Thymus (tissue), 14 donors: ENCODE data around the gene ASH1L. TPM values are rescaled to one million over a fixed set of nuclear protein-coding genes. Genes with fewer than 3 reads are reported as not detected.
"Not testable (repeated sequence)": the region's sequence is repeated elsewhere in the genome, so short reads cannot be mapped to it uniquely, and the experiment has no call there.

Experiments used
- DNase-seq, 9 donors: peaks; one replicate each; pipeline ENCODE4 v3.0.0-alpha.2; 2013; ENCODE audit warnings: low spot score in 9 of 9, low read depth in 6 of 9, missing footprints in 1 of 9
- H3K27ac ChIP-seq, 2 donors: one replicate each; pipeline ENCODE4 v1.5.1; 2013; ENCODE audit warnings: control low read depth in 1 of 2, low read depth in 1 of 2, low read length in 1 of 2, mild to moderate bottlenecking in 1 of 2, moderate library complexity in 1 of 2
- H3K27me3 ChIP-seq, 2 donors: one replicate each; pipeline ENCODE4 v1.5.1; 2013; ENCODE audit warnings: low read length in 1 of 2; ENCODE audit not compliant: control insufficient read depth in 2 of 2, insufficient read depth in 1 of 2
- H3K36me3 ChIP-seq, 2 donors: one replicate each; pipeline ENCODE4 v1.5.1; 2013; ENCODE audit warnings: low read length in 1 of 2, mild to moderate bottlenecking in 1 of 2, moderate library complexity in 1 of 2; ENCODE audit not compliant: control insufficient read depth in 2 of 2, insufficient read depth in 2 of 2
- H3K4me1 ChIP-seq, 2 donors: one replicate each; pipeline ENCODE4 v1.5.1; 2013; ENCODE audit warnings: low read length in 2 of 2; ENCODE audit not compliant: control insufficient read depth in 2 of 2, insufficient read depth in 2 of 2
- H3K4me3 ChIP-seq, 2 donors: one replicate each; pipeline ENCODE4 v1.5.1; 2013; ENCODE audit warnings: low read length in 2 of 2, control low read depth in 1 of 2, mild to moderate bottlenecking in 1 of 2
- H3K9me3 ChIP-seq, 2 donors: one replicate each; pipeline ENCODE4 v1.5.1; 2013; ENCODE audit warnings: low read length in 1 of 2, mild to moderate bottlenecking in 1 of 2; ENCODE audit not compliant: control insufficient read depth in 2 of 2, insufficient read depth in 1 of 2
- WGBS: extraction: QIAGEN DNeasy Blood & Tissue Kit; methylation state at CpG from one replicate; pipeline ENCODE4 v1.1.7; 2013; 5-methylcytosine and 5-hydroxymethylcytosine counted together
- long read RNA-seq, 10 donors: transcript quantifications; one replicate each; lab custom pipeline, GENCODE V29; 2026
- polyA plus RNA-seq: library from polyadenylated mRNA; stranded (reverse); fragments of 200-250 nt; gene quantifications from one replicate; pipeline ENCODE4 v1.2.3, GENCODE V29; 2013
- total RNA-seq: library from RNA; stranded (reverse); fragments of 120-200 nt; gene quantifications from one replicate; pipeline ENCODE4 v1.2.4, GENCODE V29; 2013
- donor health status: healthy.

Gene ASH1L
- total RNA-seq (20.7 TPM), polyA plus RNA-seq (6.3 TPM)
- long read RNA-seq, donor 1, result 0 reads
- long read RNA-seq, donor 2, partial matches to known transcripts, result 28 of 30 reads
- long read RNA-seq, donor 2, other reads (novel, unspliced or antisense), result 0 of 30 reads
- long read RNA-seq, donor 3, partial matches to known transcripts, result 18 of 18 reads
- long read RNA-seq, donor 3, other reads (novel, unspliced or antisense), result 0 of 18 reads
- long read RNA-seq, donor 4, result 0 reads
- long read RNA-seq, donor 5, partial matches to known transcripts, result 6 of 6 reads
- long read RNA-seq, donor 5, other reads (novel, unspliced or antisense), result 0 of 6 reads
- long read RNA-seq, donor 6, partial matches to known transcripts, result 7 of 7 reads
- long read RNA-seq, donor 6, other reads (novel, unspliced or antisense), result 0 of 7 reads
- long read RNA-seq, donor 7, partial matches to known transcripts, result 5 of 5 reads
- long read RNA-seq, donor 7, other reads (novel, unspliced or antisense), result 0 of 5 reads
- long read RNA-seq, donor 8, result 0 reads
- long read RNA-seq, donor 9, result 0 reads
- long read RNA-seq, donor 10, result 0 reads

- Histone ChIP-seq H3K27me3 (no peaks in the 10 kb centered on the region), H3K9me3 (no peaks in the 10 kb centered on the region), H3K4me3 (peak within 1 kb of the TSS; percentile 74 to 75), H3K4me1 (peaks cover 6 to 17% of the 10 kb centered on the region in 2 donors), H3K36me3 (peaks cover 5 to 16% of the 10 kb centered on the region in 2 donors), H3K27ac (peak within 1 kb of the TSS; percentile 96)
- under 1% methylated on average over 87 of the region's 87 CpGs for WGBS
- peak; percentile 77 to 97 (median 92) for DNase-seq
Measured at GRCh38 chr1:155562581-155563376, at the start of gene ASH1L. Gene ASH1L, minus strand, starts transcription at chr1:155562803. Its CDS starts 41,284 bp downstream, at chr1:155521519.

- peak overlapping the region; percentile 55 to 56 for H3K4me3 ChIP-seq
- H3K9me3 ChIP-seq, H3K27ac ChIP-seq, DNase-seq, H3K27me3 ChIP-seq, H3K4me1 ChIP-seq: not testable (repeated sequence)
- H3K36me3 ChIP-seq, result peaks cover 8 to 11% of the 10 kb centered on the region in 2 donors
- 1% methylated on average over 5 of the region's 33 CpGs for WGBS
Measured at GRCh38 chr1:155610257-155610647, 47.6 kb upstream of the ASH1L start.

GRCh38 chr1:155609515-155610256 is 47.1 kb upstream of the ASH1L start, which contains the start of gene MSTO1:
Gene MSTO1, plus strand, starts transcription at chr1:155610218. Its CDS starts 31 bp downstream, at chr1:155610249.
- Histone ChIP-seq H3K9me3 (no peaks in the 10 kb centered on the region), H3K4me1 (peaks cover 0 to 4% of the 10 kb centered on the region in 2 donors), H3K27ac (peak within 1 kb of the TSS; percentile 2 to 15), H3K27me3 (no peaks in the 10 kb centered on the region), H3K36me3 (peaks cover 8 to 11% of the 10 kb centered on the region in 2 donors), H3K4me3 (peak within 1 kb of the TSS; percentile 55 to 56)
- 8% methylated on average over 45 of the region's 47 CpGs for WGBS
- DNase-seq, result peak; percentile 74 to 95 (median 86)

GRCh38 chr1:155608888-155609225 is 46.3 kb upstream of the ASH1L start:
- H3K9me3 ChIP-seq, result no peaks in the 10 kb centered on the region
- DNase-seq, result no peak
- 96% methylated on average over 9 of the region's 9 CpGs for WGBS
- no peak overlapping the region for H3K27ac ChIP-seq
- no peak overlapping the region for H3K4me3 ChIP-seq
- H3K4me1 ChIP-seq, result peaks cover 0 to 4% of the 10 kb centered on the region in 2 donors
- H3K36me3 ChIP-seq, result peaks cover 8 to 11% of the 10 kb centered on the region in 2 donors
- H3K27me3 ChIP-seq, result no peaks in the 10 kb centered on the region

GRCh38 chr1:155607708-155608107 is 45.1 kb upstream of the ASH1L start:
- Histone ChIP-seq H3K27ac (no peak overlapping the region), H3K4me1 (peaks cover 0 to 4% of the 10 kb centered on the region in 2 donors), H3K36me3 (peaks cover 4 to 8% of the 10 kb centered on the region in 2 donors), H3K27me3 (no peaks in the 10 kb centered on the region), H3K4me3 (no peak overlapping the region), H3K9me3 (no peaks in the 10 kb centered on the region)
- no peak for DNase-seq
- 93% methylated on average over 7 of the region's 7 CpGs for WGBS

GRCh38 chr1:155599828-155600572 is 37.4 kb upstream of the ASH1L start:
- H3K4me1 ChIP-seq, H3K9me3 ChIP-seq, H3K36me3 ChIP-seq, H3K27ac ChIP-seq, H3K4me3 ChIP-seq, H3K27me3 ChIP-seq, DNase-seq: not testable (repeated sequence)
- 62% methylated on average over 12 of the region's 12 CpGs for WGBS

GRCh38 chr1:155598842-155599331 is 36.3 kb upstream of the ASH1L start:
- Histone ChIP-seq H3K9me3 (no peaks in the 10 kb centered on the region), H3K27me3 (no peaks in the 10 kb centered on the region), H3K4me1 (peaks cover 2 to 7% of the 10 kb centered on the region in 2 donors), H3K36me3 (no peaks in the 10 kb centered on the region), H3K27ac (peak overlapping the region in 1 of 2 donors; percentile 51), H3K4me3 (peak overlapping the region in 1 of 2 donors; percentile 18)
- peak in 5 of 9 donors; percentile 3 to 49 (median 12) for DNase-seq
- WGBS, result 31% methylated on average over 12 of the region's 12 CpGs

- Histone ChIP-seq H3K4me3 (no peak overlapping the region), H3K27ac (no peak overlapping the region), H3K27me3 (no peaks in the 10 kb centered on the region), H3K36me3 (no peaks in the 10 kb centered on the region), H3K4me1 (peaks cover 2 to 7% of the 10 kb centered on the region in 2 donors), H3K9me3 (no peaks in the 10 kb centered on the region)
- over 99% methylated on average over 5 of the region's 5 CpGs for WGBS
- no peak for DNase-seq
Measured at GRCh38 chr1:155596864-155597263, 34.3 kb upstream of the ASH1L start.
